Measurements from ENCODE around the gene OR5H2.

Gene OR5H2

DNA sequence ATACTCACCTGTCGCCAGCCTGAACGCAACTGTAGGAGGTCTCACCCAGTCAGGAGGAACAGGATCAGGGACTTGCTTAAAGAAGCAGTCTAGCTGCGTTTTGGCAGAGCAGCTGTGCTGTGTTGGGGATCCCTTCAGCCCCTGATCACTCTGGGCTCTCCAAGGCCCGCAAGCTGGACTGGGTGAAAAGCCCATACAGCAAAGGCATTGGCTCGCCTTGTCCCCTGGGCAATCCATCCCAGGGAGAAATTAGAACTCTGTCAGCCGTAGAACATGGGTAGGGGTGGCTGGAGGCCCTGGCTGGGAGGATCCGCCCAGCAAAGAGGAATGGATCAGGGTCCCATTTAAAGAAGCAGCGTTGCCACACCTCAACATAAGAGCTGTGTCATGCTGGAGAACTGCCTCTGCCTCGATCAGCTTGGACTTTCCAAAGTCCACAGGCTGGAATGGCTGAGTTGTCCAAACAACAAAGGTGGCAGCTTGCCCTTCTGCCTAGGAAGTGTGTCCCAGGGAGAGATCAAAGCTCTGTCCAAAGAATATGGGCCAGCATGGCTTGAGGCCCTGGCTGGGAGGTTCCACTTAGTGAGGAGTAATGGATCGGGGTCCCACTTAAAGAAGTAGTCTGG is 9.1 kb downstream of the OR5H2 start:
- CTCF ChIA-PET, result no interaction called here
- WGBS (ENCODE audit: insufficient coverage), result 94% methylated on average over 10 of the region's 10 CpGs
- no peak overlapping the region for H3K27ac ChIP-seq (ENCODE audit: insufficient read depth in 1 of 2, low read depth in 1 of 2, low read length in 2 of 2, poor library complexity in 1 of 2, severe bottlenecking in 2 of 2)
- H3K4me1 ChIP-seq (ENCODE audit: control extremely low read depth in 1 of 4, control insufficient read depth in 4 of 4, insufficient read depth in 4 of 4, low read length in 3 of 4), result no peaks in the 10 kb centered on the region
- no peaks in the 10 kb centered on the region for H3K27me3 ChIP-seq (replicated peaks in 2 of 5; ENCODE audit: control insufficient read depth in 4 of 5, insufficient read depth in 5 of 5, low read length in 4 of 5)
- H3K9me3 ChIP-seq (ENCODE audit: control extremely low read depth in 1 of 5, control insufficient read depth in 4 of 5, insufficient read depth in 2 of 5, low read depth in 1 of 5, low read length in 4 of 5), result peaks cover 0 to 2% (median 0%) of the 10 kb centered on the region in 5 experiments
- H3K4me3 ChIP-seq (ENCODE audit: control insufficient read depth in 1 of 7, extremely low read depth in 1 of 7, insufficient read depth in 4 of 7, low read depth in 2 of 7, low read length in 6 of 7), result no peak overlapping the region
- DNase-seq, result no peak
- H3K36me3 ChIP-seq (ENCODE audit: control insufficient read depth in 4 of 4, insufficient read depth in 4 of 4, low read length in 3 of 4), result no peaks in the 10 kb centered on the region
- POLR2A ChIA-PET, result no interaction called here

DNA sequence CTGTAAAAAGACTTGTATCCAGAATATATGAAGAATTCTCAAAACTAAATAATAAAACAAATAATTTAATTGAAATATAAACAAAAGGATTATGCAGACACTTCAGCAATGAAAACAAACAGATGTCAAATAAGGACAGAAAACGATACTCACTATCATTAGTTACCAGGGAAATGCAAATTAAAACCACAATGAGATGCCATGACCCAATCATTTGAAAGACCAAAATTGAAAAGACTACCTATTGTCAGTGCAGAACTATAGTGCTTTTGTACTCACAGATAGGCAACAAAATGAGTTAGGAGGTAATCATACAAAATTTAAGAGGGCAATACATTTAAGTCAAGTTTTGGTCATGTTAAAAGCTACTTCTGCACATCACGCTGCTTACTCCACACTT is 39.8 kb downstream of the OR5H2 start:
- H3K36me3 ChIP-seq (ENCODE audit: control insufficient read depth in 4 of 4, insufficient read depth in 4 of 4, low read length in 3 of 4), result no peaks in the 10 kb centered on the region
- ChIA-PET CTCF (no interaction called here), POLR2A (no interaction called here)
- no peaks in the 10 kb centered on the region for H3K9me3 ChIP-seq (ENCODE audit: control extremely low read depth in 1 of 5, control insufficient read depth in 4 of 5, insufficient read depth in 2 of 5, low read depth in 1 of 5, low read length in 4 of 5)
- H3K27ac ChIP-seq (ENCODE audit: insufficient read depth in 1 of 2, low read depth in 1 of 2, low read length in 2 of 2, poor library complexity in 1 of 2, severe bottlenecking in 2 of 2), result no peak overlapping the region
- no peak overlapping the region for H3K4me3 ChIP-seq (ENCODE audit: control insufficient read depth in 1 of 7, extremely low read depth in 1 of 7, insufficient read depth in 4 of 7, low read depth in 2 of 7, low read length in 6 of 7)
- no peaks in the 10 kb centered on the region for H3K27me3 ChIP-seq (replicated peaks in 2 of 5; ENCODE audit: control insufficient read depth in 4 of 5, insufficient read depth in 5 of 5, low read length in 4 of 5)
- DNase-seq, result no peak
- no CpG with 5 or more reads among the region's 2 CpGs for WGBS (ENCODE audit: insufficient coverage)
- no peaks in the 10 kb centered on the region for H3K4me1 ChIP-seq (ENCODE audit: control extremely low read depth in 1 of 4, control insufficient read depth in 4 of 4, insufficient read depth in 4 of 4, low read length in 3 of 4)

DNA sequence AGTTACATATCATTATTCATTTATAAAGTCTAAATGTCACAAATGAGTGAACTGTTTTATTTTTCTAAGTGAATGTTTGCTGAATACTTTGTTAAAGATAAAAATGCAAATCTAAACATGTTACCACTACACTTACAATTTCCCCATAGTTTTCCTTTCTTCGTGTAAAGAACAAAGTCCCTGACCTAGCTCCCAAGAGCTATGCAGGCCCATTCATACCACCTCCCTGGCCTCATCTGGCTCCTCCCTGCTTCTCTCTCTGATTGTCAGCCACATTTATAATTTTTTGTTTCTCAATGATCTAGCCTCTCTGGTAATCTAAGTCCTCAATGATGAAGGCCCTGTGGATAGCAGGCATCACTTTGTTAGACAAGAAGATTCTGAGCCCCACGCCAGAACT is 40.4 kb downstream of the OR5H2 start:
- no peaks in the 10 kb centered on the region for H3K4me1 ChIP-seq (ENCODE audit: control extremely low read depth in 1 of 4, control insufficient read depth in 4 of 4, insufficient read depth in 4 of 4, low read length in 3 of 4)
- no peaks in the 10 kb centered on the region for H3K36me3 ChIP-seq (ENCODE audit: control insufficient read depth in 4 of 4, insufficient read depth in 4 of 4, low read length in 3 of 4)
- H3K27ac ChIP-seq (ENCODE audit: insufficient read depth in 1 of 2, low read depth in 1 of 2, low read length in 2 of 2, poor library complexity in 1 of 2, severe bottlenecking in 2 of 2), result no peak overlapping the region
- CTCF ChIA-PET, result no interaction called here
- H3K9me3 ChIP-seq (ENCODE audit: control extremely low read depth in 1 of 5, control insufficient read depth in 4 of 5, insufficient read depth in 2 of 5, low read depth in 1 of 5, low read length in 4 of 5), result no peaks in the 10 kb centered on the region
- H3K27me3 ChIP-seq (replicated peaks in 2 of 5; ENCODE audit: control insufficient read depth in 4 of 5, insufficient read depth in 5 of 5, low read length in 4 of 5), result no peaks in the 10 kb centered on the region
- no peak overlapping the region for H3K4me3 ChIP-seq (ENCODE audit: control insufficient read depth in 1 of 7, extremely low read depth in 1 of 7, insufficient read depth in 4 of 7, low read depth in 2 of 7, low read length in 6 of 7)
- POLR2A ChIA-PET, result no interaction called here
- DNase-seq, result no peak
- WGBS (ENCODE audit: insufficient coverage), result 78% methylated on average over 1 of the region's 2 CpGs

DNA sequence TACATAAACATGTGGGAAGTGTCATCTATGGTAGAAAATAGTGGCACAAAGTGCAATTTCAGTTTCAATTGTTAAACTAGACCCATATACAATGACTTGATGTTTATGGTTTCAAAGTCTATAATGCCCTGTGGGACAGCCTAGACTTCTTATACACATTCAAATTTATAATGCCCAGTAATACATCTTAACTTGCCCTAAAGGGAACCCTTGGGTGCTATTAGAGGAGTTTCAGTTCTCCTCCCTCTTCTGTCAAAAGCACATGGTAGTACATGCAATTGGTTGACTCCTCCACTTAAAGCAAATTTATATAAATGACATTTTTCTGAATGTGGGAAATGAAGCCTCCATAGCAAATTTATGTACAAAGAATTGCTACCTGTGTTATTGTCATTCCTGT is 41.1 kb downstream of the OR5H2 start:
- H3K4me3 ChIP-seq (ENCODE audit: control insufficient read depth in 1 of 7, extremely low read depth in 1 of 7, insufficient read depth in 4 of 7, low read depth in 2 of 7, low read length in 6 of 7), result no peak overlapping the region
- H3K27ac ChIP-seq (ENCODE audit: insufficient read depth in 1 of 2, low read depth in 1 of 2, low read length in 2 of 2, poor library complexity in 1 of 2, severe bottlenecking in 2 of 2), result no peak overlapping the region
- no peak for DNase-seq
- H3K27me3 ChIP-seq (replicated peaks in 2 of 5; ENCODE audit: control insufficient read depth in 4 of 5, insufficient read depth in 5 of 5, low read length in 4 of 5), result no peaks in the 10 kb centered on the region
- no peaks in the 10 kb centered on the region for H3K9me3 ChIP-seq (ENCODE audit: control extremely low read depth in 1 of 5, control insufficient read depth in 4 of 5, insufficient read depth in 2 of 5, low read depth in 1 of 5, low read length in 4 of 5)
- ChIA-PET POLR2A (no interaction called here), CTCF (no interaction called here)
- no peaks in the 10 kb centered on the region for H3K36me3 ChIP-seq (ENCODE audit: control insufficient read depth in 4 of 4, insufficient read depth in 4 of 4, low read length in 3 of 4)
- no peaks in the 10 kb centered on the region for H3K4me1 ChIP-seq (ENCODE audit: control extremely low read depth in 1 of 4, control insufficient read depth in 4 of 4, insufficient read depth in 4 of 4, low read length in 3 of 4)

DNA sequence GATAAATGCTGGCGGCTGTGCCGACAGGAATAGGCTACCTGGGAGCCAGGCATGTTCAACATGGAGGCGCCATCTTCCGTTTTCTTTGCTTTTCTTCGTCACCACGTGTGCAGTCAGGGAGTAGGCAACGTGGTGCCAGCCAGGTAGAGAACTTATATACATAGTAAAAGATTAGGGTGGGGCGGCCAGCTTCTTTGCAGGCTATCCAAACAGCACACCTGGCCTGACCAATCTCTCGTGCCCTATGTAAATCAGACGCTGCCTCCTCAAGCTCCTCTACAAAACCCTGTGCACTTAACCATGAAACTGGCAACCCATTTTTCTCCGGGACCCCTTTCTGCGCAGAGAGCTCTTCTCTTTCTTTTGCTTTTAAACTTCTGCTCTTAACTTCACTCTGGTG is 42.8 kb downstream of the OR5H2 start:
- Histone ChIP-seq H3K9me3 (ENCODE audit: control extremely low read depth in 1 of 5, control insufficient read depth in 4 of 5, insufficient read depth in 2 of 5, low read depth in 1 of 5, low read length in 4 of 5) (no peaks in the 10 kb centered on the region), H3K4me3 (ENCODE audit: control insufficient read depth in 1 of 7, extremely low read depth in 1 of 7, insufficient read depth in 4 of 7, low read depth in 2 of 7, low read length in 6 of 7) (no peak overlapping the region), H3K27me3 (replicated peaks in 2 of 5; ENCODE audit: control insufficient read depth in 4 of 5, insufficient read depth in 5 of 5, low read length in 4 of 5) (no peaks in the 10 kb centered on the region), H3K27ac (ENCODE audit: insufficient read depth in 1 of 2, low read depth in 1 of 2, low read length in 2 of 2, poor library complexity in 1 of 2, severe bottlenecking in 2 of 2) (no peak overlapping the region), H3K4me1 (ENCODE audit: control extremely low read depth in 1 of 4, control insufficient read depth in 4 of 4, insufficient read depth in 4 of 4, low read length in 3 of 4) (no peaks in the 10 kb centered on the region), H3K36me3 (ENCODE audit: control insufficient read depth in 4 of 4, insufficient read depth in 4 of 4, low read length in 3 of 4) (no peaks in the 10 kb centered on the region)
- 96% methylated on average over 12 of the region's 12 CpGs for WGBS (ENCODE audit: insufficient coverage)
- ChIA-PET CTCF (interaction anchor here (2.5 kb wide), 1 partner anchor 10 kb away, joined by 5 read pairs; no protein-coding TSS in a partner anchor), POLR2A (no interaction called here)
- DNase-seq, result no peak

DNA sequence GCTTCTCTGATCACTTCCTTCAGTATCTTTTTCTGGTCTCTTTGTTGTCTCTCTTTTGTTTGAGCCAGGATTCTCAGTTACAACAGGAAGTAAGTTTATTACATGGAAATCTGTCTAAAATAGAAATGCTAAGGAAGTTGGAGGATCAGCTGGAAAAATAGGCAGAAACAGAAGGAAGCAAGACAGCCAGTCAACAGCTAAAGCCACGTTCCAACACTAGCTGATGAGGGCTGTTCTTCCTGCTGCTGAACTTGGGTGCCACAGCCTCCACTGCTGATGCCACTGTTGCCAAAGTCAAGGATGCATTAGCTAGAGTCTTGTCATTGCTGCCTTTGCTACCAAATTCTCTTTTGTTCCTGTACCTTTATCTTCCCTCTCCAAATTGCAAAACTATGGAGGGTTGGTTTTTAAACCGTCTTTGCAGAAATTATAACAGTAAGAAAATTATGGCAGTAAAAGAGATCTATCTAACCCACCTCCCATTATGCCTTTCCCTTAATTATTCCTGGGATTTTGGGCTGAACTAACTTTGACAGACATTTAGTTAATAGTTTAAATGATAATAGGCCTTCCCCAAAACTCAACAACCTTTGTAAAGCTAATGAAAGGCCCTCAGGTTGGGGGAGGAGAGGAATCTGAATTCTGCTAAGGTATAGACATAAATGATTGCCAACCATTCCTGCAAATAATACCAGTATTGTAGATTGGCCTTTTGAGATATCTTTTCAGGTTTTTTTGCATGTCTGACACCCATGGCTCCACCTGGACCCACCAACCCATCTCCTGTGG is 44.0 kb downstream of the OR5H2 start:
- H3K4me1 ChIP-seq (ENCODE audit: control extremely low read depth in 1 of 4, control insufficient read depth in 4 of 4, insufficient read depth in 4 of 4, low read length in 3 of 4), result no peaks in the 10 kb centered on the region
- DNase-seq, result no peak
- H3K4me3 ChIP-seq (ENCODE audit: control insufficient read depth in 1 of 7, extremely low read depth in 1 of 7, insufficient read depth in 4 of 7, low read depth in 2 of 7, low read length in 6 of 7), result no peak overlapping the region
- ChIA-PET POLR2A (no interaction called here), CTCF (interaction anchor here (0.9 to 2.5 kb wide), 2 partner anchors 10 to 12 kb away, joined by 3 to 5 read pairs; no protein-coding TSS in a partner anchor)
- H3K9me3 ChIP-seq (ENCODE audit: control extremely low read depth in 1 of 5, control insufficient read depth in 4 of 5, insufficient read depth in 2 of 5, low read depth in 1 of 5, low read length in 4 of 5), result no peaks in the 10 kb centered on the region
- WGBS (ENCODE audit: insufficient coverage), result 44% methylated on average over 1 of the region's 2 CpGs
- H3K27me3 ChIP-seq (replicated peaks in 2 of 5; ENCODE audit: control insufficient read depth in 4 of 5, insufficient read depth in 5 of 5, low read length in 4 of 5), result no peaks in the 10 kb centered on the region
- no peak overlapping the region for H3K27ac ChIP-seq (ENCODE audit: insufficient read depth in 1 of 2, low read depth in 1 of 2, low read length in 2 of 2, poor library complexity in 1 of 2, severe bottlenecking in 2 of 2)
- no peaks in the 10 kb centered on the region for H3K36me3 ChIP-seq (ENCODE audit: control insufficient read depth in 4 of 4, insufficient read depth in 4 of 4, low read length in 3 of 4)

DNA sequence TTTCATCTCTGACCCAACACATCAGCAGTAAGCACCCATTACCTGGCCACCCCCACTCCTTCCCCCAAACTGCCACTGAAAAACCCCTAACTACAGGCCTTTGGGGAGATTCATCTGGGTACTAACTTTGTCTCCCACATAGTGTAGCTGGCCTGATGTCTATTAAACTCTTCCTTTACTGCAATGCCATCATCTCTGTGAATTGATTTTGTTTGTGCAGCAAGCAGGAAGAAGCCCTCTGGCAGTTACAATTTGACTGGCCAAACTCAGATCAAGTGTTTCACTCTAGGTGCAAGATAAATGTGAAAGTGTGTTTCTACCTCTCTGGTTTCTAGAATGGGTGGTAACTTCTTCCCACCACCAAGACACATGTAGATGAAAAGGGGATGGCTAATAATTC is 44.6 kb downstream of the OR5H2 start:
- CTCF ChIA-PET, result interaction anchor here (0.9 to 2.5 kb wide), 2 partner anchors 9 to 12 kb away, joined by 3 to 5 read pairs; no protein-coding TSS in a partner anchor

More for the DNA sequence above, 44.6 kb downstream of the OR5H2 start:
- POLR2A ChIA-PET, result no interaction called here
- no peaks in the 10 kb centered on the region for H3K9me3 ChIP-seq (ENCODE audit: control extremely low read depth in 1 of 5, control insufficient read depth in 4 of 5, insufficient read depth in 2 of 5, low read depth in 1 of 5, low read length in 4 of 5)
- DNase-seq, result no peak
- H3K27ac ChIP-seq (ENCODE audit: insufficient read depth in 1 of 2, low read depth in 1 of 2, low read length in 2 of 2, poor library complexity in 1 of 2, severe bottlenecking in 2 of 2), result no peak overlapping the region
- H3K27me3 ChIP-seq (replicated peaks in 2 of 5; ENCODE audit: control insufficient read depth in 4 of 5, insufficient read depth in 5 of 5, low read length in 4 of 5), result no peaks in the 10 kb centered on the region
- no peaks in the 10 kb centered on the region for H3K36me3 ChIP-seq (ENCODE audit: control insufficient read depth in 4 of 4, insufficient read depth in 4 of 4, low read length in 3 of 4)
- H3K4me3 ChIP-seq (ENCODE audit: control insufficient read depth in 1 of 7, extremely low read depth in 1 of 7, insufficient read depth in 4 of 7, low read depth in 2 of 7, low read length in 6 of 7), result no peak overlapping the region
- H3K4me1 ChIP-seq (ENCODE audit: control extremely low read depth in 1 of 4, control insufficient read depth in 4 of 4, insufficient read depth in 4 of 4, low read length in 3 of 4), result no peaks in the 10 kb centered on the region
